ENCODE measurements around the gene OPCML.

OPCML gene

DNA sequence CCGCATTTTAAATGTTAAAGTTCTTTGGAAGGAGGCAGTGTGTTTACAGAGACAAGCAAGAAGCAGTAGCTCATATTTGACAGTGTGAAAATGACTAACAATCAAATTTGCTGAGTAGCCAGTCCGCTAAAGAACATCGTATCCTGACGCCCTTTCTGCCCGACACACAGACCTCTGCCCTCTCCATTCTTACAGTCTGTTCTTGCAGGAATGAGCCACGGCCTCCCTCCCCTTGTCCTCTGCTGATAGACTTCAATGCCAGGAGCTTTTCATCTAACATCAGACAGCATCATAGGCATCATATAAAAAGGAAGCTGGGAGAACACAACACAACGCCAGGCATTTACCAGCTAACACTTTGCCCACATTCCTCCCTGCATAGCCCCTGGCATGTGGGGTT, 486.0 kb downstream of the OPCML start:
- DNase-seq (ENCODE audit: low read depth in 2 of 2, low spot score in 1 of 2), result no peak

DNA sequence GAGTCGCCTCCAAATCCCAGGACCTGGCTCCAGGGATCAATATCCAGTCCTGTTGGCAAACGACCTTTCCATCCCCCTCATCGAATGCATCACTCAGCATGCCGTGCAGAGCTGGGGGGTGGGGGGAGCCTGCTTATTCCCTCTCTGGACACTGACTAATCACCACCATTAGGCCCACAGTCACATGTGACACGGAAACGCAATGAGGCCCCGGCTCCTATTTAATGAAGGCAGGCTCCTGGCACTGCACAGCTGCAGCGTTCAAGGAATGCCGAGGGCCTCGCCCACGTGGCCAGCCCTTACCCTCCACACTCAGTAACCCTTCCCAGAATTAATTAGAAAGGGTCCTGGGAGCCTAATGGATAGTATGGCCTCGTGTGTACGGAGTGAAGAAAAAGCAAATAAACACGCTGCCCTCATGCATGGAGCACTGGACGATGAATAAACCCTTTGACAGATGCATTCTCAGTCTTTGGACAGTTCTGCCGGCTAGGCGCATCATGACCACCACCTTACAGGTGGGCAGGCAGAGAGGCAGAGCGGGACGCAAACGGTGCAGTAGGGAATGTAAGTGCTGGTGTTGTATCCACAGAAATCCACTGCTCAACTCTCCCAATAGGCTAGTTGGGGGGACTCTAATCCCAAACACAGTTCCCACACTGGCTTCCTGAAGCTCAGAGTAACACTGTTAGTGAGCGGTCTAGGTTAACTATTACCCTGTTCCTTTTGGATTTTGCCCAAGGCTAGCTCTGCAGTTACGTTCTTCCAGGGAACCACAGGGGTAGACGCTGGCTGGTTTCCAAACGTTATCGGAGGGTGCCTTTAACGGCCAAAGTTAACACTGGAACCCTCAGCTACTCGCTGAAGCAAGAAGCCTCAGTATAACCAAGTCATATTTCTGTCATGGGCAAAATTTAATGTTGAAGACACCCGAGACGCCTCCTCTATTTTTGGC, 490.1 kb downstream of the OPCML start:
- DNase-seq (ENCODE audit: low read depth in 2 of 2, low spot score in 1 of 2), result no peak

DNA sequence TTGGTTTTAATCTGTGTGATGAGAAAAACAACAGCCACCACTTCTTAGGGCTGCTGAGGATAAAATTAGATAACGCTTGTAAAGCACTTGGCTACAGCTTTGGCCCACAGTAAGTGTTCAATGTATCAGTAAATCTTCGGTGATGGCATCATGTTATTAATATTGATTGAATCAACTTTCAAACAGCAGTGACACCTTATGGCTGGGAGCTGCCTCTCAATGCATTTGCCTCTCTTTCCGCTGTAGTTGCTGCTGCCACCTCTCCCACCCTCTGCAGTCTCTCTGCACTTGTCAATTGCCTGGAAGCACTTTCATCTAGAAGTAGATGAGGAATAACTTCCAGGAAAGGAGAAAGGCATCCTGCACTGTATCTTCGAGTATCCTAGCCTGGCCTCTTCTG, 491.1 kb downstream of the OPCML start:
- DNase-seq (ENCODE audit: low read depth in 2 of 2, low spot score in 1 of 2), result no peak

DNA sequence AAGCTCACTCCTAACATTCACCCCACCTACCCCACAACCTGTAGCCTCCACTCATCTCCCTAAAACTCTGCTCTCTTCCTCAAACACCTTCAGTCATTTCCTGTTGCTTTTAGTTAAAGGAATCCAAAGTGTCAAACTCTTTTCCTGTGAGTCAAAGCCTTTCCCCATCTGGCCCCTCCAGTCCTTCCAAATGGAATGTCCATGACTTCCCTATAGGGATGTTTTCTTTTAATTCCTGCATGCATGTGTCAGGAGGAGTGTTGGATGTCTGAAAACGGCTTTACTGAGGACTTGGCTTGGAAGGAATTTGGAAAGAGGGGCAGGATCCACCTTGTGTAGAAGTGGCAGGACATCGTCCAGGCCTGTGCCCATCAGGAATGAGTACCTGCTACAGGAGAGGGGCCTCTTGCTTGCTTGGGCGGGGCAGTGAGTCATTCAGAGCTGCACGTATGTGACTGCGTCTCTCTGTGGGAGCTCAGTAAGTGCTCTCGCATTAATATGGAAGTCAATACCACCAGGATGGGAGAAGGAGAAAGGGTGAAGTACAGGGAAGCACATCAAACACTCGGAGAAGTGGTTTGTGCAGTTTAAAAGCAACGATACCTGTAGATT, 491.9 kb downstream of the OPCML start:
- DNase-seq (ENCODE audit: low read depth in 2 of 2, low spot score in 1 of 2), result no peak

DNA sequence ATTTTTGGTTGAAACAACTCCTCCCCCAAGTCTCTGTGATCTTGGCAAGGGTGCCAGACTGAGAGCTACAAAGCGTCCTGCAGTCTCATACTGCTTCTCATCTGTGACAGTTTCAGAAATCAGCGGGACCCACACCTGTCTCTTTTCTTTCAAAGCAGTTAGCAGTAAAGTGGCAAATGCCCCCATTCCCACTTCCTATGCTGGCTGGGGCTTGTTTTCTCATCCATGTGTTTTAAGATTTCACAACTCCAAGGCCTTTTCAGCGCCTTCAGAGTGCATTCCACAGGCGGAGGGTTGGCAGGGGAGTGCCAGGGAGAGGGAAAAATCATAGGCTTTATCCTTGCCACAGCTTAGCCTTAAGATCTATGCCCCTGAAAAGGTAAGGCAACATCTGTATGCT, 493.5 kb downstream of the OPCML start:
- DNase-seq (ENCODE audit: low read depth in 2 of 2, low spot score in 1 of 2), result no peak

DNA sequence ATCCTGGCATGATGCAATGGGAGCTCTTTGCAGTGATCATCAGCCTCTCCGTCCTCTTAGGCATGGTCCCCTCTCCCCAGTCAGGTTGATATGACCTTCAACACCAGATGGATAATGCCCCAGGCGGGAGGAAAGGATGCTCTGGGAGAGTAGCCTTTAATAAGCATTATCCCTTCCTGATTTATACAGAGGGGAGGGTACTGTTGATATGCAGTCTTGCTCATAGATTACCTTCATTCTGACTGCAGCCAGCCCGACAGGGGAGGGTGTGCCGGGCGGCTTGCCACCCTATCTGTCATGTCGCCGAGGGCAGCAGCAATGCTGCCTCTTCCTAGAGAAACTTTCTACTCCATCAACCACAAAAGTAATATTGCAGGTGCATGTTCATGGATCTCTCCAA, 497.4 kb downstream of the OPCML start:
- DNase-seq (ENCODE audit: low read depth in 2 of 2, low spot score in 1 of 2), result no peak

DNA sequence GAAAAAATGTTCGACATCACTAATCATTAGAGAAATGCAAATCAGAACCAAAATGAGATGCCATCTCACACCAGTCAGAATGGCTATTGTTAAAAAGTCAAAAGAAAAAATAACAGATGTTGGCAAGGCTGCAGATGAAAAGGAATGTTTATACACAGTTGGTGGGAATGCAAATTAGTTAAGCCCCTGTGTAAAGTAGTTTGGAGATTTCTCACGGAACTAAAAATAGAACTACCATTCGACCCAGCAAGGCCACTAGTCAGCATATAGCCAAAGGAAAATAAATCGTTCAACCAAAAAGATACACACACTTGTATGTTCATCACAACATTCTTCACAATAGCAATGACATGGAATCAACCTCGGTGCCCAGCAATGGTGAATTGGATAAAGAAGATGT, 503.2 kb downstream of the OPCML start:
- DNase-seq (ENCODE audit: low read depth in 2 of 2, low spot score in 1 of 2), result no peak

DNA sequence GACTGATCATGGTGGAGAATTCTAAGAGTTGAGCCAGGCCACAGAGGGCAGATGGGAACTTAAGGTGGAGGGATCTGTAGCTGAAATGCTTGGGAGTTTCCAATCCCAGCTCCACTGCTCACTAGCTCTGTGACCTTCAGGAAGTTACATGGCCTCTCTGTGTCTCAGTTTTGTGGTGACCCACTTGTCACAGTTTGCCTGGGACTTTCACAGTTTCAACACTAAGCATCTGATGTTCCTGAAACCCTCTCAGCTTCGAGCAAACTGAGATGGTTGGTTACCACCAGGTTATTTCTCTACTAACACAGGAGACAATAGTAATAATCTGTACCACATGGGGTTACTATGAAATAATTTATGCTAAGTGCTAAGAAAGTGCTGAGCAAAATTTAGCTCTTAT, 505.3 kb downstream of the OPCML start:
- DNase-seq (ENCODE audit: low read depth in 2 of 2, low spot score in 1 of 2), result no peak

DNA sequence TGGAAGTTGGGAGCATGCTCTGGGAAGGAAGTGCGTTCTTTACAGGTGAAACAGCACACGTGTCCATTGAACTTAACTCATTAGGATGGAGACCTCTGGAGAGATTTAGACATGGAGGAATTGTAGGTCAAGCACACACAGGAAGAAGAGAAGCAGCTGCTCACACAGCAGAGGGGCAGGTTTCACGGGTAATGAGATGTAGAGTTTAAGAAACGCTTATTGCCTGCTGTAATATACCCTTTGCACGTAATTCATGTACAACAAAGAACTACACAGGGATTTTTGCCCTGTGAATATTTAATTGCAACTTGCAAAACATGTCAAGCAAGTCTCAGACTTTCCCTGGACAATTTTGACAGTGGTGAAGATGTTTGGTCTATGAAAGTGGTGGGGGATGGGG, 508.0 kb downstream of the OPCML start:
- DNase-seq (ENCODE audit: low read depth in 2 of 2, low spot score in 1 of 2), result no peak

DNA sequence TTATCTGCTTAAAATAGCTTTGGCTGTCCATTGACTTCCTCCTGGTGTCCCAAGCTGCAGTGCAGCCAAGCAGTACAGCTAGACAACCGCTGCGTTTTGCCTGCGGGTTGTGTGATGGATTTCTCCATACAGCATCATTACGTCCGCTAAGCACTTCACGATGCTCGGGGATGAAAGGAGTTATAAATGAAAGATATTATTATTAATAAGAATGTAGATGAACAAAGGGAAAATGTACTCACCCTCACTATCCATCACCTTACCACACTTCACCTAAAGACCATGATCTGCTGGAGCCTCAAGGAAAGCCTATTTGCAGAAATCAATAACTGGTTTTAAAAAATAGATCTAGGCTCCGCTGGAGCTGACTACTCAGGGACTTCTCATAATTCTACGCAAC, 509.1 kb downstream of the OPCML start:
- DNase-seq (ENCODE audit: low read depth in 2 of 2, low spot score in 1 of 2), result no peak

DNA sequence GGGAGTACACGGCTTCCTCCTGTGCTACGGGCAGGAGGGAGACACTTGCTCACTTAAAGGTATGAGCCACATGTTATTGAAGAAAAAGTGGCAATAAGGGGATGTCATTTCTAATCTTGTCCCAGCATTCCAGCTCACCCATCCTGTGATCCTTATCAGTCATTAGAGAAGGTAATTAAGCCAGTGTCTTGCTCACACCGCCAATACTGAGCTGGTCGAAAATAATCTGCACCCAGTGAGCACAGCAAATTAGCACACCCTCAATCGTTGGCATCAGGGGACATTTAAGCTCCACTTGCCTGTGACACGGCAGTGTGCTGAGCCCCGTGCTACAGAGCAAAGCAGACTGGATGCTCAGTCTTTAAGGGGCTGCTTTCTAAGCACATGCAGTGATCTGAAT, 510.7 kb downstream of the OPCML start:
- no peak for DNase-seq (ENCODE audit: low read depth in 2 of 2, low spot score in 1 of 2)

DNA sequence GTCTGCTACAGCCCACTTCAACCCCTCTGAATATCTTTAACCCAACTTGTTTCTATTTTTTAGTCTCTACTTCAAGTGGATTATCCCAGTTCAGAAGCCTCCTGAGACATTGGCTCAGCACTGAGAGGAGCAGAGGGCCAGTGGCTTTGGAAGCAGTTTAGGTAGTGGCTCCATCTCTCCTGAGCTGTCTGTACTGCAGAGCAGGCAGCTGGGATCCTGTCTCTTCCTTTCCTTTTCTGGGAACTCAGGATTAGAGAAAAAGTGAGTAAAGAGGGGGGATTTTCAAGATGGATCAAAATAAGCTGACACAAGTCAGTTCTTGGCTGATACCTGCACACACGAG, 512.0 kb downstream of the OPCML start:
- DNase-seq (ENCODE audit: low read depth in 2 of 2, low spot score in 1 of 2), result no peak

DNA sequence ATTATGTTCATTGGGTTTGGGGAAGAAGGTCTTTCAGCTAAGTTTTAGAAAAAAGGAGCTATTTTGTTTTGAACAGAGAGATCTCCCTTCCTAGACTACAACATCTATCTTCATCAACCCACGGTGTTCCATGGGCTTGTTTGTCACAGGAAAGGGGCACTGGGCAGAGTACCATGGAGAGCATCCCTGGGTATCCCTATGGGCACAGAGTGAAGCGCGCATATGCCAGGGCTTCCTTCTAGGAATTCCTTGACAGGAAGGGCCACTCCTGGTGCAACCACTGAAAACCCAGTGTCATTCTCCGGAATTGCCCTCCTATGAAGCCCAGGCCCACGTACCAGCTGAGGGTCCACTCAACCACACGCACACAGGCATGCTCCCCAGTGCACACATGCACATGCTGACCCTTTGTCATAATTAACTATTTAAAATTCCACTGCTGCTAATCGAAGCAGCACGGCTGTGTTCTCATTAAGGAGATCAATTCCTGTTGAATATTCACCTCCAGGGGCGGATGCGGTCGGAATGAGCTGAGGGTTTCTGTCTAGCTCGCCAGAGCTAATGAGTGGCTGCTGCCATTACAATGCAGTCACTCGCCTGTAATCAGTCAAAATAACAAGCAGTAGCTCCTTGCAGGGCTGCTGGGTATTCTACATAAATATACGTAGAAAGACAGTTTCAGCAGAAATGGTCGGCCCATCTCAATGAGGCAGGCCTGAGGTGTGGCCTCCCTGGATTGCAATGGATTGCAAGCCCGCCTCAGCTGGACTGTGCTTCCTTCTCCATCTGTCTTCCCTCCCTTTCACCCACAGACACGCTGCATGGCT, 512.5 kb downstream of the OPCML start:
- no peak for DNase-seq (ENCODE audit: low read depth in 2 of 2, low spot score in 1 of 2)

DNA sequence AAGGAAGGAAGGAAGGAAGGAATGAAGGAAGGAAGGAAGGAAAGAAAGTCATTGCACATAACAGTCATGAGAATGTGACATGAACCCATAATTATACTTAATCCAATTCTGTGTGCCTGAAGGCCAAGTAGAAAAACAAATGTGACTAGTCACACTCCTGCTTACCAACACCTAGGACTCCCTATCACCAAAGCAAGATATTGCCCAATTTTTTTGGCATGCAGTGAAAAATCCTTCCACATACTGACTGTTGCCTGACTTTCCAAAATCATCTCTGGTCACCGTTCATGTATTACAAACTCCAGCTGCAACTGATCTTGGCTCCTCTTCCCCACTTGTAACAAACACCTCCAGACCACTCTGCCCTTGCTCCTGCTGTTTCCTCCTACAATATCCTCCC, 516.8 kb downstream of the OPCML start:
- no peak for DNase-seq (ENCODE audit: low read depth in 2 of 2, low spot score in 1 of 2)

DNA sequence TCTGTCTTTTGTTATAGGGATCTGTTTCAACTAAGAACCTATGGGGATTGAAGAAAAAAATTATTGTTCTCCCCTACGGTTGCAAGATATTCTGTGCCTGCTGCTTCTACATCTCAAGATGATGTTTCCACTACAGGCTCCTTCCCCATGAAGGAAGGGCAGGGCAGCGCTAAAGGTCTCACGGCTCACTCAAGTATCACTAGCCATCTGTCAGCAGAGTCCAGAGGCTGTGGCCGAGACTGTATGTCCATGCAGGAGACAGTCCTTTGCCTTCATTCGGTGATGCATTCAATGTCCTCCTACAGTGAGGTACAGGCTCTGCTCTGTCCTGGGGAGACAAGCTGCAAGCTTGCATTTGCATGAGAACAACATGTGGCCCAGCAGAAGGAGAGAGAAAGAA, 518.0 kb downstream of the OPCML start:
- DNase-seq (ENCODE audit: low read depth in 2 of 2, low spot score in 1 of 2), result no peak

DNA sequence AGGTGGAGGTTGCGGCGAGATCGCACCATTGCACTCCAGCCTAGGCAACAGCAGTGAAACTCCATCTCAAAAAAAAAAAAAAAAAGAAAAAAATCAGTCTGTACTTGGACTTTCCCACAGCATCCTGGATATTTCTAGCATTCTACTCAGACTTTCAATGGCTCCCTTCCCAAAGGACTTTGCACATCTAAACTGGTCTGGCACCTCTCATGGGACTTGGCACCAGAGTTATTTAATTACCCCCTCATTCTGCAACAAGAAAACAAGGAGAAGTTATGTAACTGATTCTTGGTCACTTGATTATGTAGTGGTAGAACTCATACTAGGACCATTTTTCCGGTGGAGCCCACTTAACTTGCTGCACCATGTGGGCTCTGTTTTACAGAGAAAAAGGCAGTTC, 519.5 kb downstream of the OPCML start:
- DNase-seq (ENCODE audit: low read depth in 2 of 2, low spot score in 1 of 2), result no peak

DNA sequence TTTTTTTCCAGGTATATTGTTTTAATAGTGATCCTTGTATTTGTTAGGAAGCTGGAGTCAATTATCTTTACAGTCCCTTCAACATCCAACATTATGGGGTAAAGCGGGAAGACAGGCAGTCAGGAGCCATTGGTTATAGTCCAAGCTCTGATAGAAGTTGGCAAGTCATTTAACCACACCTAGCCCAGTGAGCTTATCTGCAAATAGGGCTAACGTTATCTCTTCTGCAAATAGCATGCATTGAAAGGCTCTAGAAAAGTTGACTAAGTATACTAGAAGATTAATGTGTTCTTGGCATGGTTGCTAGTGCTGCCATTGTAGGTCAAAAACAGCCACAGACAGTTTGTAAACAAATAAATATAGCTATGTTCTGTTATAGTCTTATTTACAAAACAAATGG, 520.7 kb downstream of the OPCML start:
- no peak for DNase-seq (ENCODE audit: low read depth in 2 of 2, low spot score in 1 of 2)

DNA sequence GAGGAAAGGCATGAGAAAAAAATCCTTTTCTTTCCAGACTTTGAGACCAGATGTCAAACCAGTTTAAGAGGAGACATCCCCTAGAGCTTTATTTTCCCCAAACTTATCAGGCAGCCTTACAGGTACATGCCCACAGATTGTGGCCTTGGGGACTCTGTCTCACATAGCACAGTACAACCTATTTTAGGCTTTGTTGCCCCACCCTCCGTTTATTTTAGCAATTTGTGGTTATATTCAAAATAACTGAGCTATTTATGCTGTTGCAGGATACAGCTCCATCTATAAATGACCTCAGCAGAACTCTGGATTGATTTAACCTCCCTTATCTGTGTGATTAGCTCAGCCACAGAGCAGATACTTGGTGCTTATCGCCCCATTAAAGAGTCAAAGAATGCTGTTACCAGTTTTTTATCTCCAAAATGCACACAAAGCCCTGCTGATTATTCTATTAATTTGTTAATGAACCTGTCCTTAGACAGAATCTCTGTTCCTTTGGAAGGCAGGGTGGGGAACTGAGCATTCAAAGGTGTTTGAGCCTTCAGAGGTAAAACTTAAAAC, 525.2 kb downstream of the OPCML start:
- DNase-seq (ENCODE audit: low read depth in 2 of 2, low spot score in 1 of 2), result no peak

DNA sequence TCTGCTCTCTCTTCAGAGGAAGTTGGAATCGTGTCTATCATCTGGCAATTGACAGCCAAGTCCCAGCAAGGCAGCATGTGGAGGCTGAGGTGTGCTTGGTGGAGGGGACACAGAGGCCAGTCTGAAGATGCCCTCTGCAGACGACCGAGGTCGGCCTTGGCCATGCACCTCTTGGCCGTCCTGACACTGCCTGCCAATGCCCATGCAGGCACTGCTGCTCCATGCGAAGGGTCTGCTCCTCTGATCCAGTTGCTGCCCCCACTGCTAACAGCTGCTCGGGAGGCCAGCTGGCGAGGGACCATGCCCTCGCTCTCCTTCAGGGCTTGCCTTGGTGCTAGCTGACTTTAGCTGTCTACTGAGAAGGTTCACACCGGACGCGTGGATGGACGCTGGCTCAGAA, 527.9 kb downstream of the OPCML start:
- DNase-seq (ENCODE audit: low read depth in 2 of 2, low spot score in 1 of 2), result no peak

DNA sequence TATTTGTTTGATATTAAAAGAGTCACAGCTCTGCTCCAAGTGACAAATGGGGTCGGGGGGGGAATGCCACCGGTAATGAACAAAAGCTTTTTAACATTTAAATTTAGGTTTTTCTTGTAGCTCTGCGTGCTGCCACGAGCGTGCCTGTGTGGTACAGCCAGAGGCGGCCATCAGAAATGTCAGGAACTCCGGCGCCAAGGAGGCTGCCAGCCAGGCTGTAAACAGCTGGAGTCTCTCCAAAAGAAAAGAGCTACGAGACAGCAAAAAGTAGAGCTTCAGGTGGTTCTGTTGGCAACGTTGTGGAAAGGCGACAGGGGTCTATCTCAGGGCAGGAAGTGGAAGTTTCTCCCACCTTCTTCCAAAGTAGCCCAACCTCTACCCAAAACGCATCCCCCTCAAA, 532.8 kb downstream of the OPCML start:
- no peak for DNase-seq (ENCODE audit: low read depth in 2 of 2, low spot score in 1 of 2)

DNA sequence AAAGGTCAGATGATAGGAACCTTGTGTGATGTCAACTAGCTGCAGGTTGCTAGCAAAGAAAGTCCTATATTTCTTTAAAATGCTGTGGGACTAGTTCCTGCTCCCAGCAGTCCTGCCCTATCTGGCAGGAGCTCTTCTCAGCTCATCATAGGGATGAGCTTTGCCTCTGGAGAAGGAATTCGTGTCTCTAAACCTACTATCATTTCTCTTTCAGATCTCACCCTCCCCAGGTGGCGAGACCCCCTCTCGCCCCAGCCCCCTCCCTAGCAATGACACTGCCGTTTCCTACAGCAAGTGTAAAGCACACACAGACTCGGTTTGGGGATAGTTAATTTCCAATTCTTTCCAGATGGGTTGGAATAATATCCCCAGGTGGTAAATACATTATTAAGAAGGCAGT, 533.3 kb downstream of the OPCML start:
- DNase-seq (ENCODE audit: low read depth in 2 of 2, low spot score in 1 of 2), result no peak

DNA sequence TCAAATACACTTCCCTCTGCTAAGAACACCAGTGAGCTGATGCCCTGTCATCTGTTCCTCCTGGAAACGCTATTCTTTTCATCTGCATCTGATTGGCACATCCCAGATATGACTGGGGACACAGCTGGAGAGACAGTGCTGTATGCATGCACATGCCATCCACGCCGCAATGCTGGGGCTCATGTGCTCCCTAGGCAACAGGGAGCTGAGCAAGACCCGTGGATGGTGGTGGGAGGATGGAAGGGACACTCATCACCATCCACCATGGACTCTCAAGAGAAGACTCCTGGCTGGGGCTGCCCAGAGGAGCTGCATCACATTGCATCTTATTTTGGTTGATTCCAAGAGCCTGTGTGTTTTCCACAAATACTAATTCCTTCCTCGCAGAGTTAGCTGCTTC, 534.9 kb downstream of the OPCML start:
- no peak for DNase-seq (ENCODE audit: low read depth in 2 of 2, low spot score in 1 of 2)
